ENCODE results near the gene TP53AIP1.

DNA sequence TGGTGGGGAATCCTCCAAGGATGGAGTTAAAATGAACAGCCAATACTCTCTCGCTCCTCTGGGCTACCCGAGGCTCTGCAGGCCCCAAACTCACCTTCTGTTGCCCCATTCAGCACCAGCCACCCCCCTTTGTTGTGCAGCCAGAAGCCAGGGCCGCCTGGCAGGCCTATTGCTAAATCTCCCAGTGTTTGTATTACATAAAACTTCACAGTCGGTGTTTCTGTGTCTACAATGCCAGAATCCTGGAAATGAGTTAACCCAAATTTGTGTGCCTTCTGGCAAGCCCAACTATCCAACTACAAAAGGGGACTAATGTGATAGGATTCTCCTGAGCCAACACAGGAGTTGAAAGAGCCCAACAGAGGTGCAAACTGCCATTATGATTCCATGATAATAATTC is 42.2 kb downstream of the TP53AIP1 start:
- TF ChIP-seq CTCF (conservative IDR thresholded peaks at IDR 0.05; ENCODE audit: low read depth, low read length): no peak
- TF ChIP-seq EZH2 (IDR thresholded peaks at IDR 0.05; ENCODE audit: borderline replicate concordance, low read depth, low read length, poor library complexity, severe bottlenecking): no peak

All from A673 (cell line).